Neural progenitor cell (in vitro differentiated cells): ENCODE measurements around the gene TRPT1.

ENCODE experiments used
- CTCF ChIP-seq: fragments of 200-600 bp; sonication (generic); IDR thresholded peaks from 2 replicates; pipeline ENCODE4 v1.5.1; 2017; ENCODE audit warnings: antibody characterized with exemption, mild to moderate bottlenecking
- EZH2 ChIP-seq: fragments of 200-600 bp; sonication (generic); IDR thresholded peaks from 2 replicates; pipeline ENCODE4 v1.6.1; 2017; ENCODE audit warnings: antibody characterized with exemption, mild to moderate bottlenecking, moderate library complexity
- EZH2phosphoT487 ChIP-seq: fragments of 200-600 bp; sonication (generic); IDR thresholded peaks from 2 replicates; pipeline ENCODE4 v1.6.1; 2017; ENCODE audit warnings: antibody characterized with exemption

- no peak for TF ChIP-seq CTCF
- TF ChIP-seq EZH2: no peak
- TF ChIP-seq EZH2phosphoT487: no peak
Observed at GRCh38 chr11:64267207-64267945, 41.4 kb upstream of the TRPT1 start.
